Erythroblast (primary cell): Measurements from ENCODE around the gene PLEKHJ1.

ENCODE experiments used
- DNase-seq, 2 experiments: peaks; one replicate each; lab custom pipeline; 2025; lab: John Stamatoyannopoulos, UW
- GATA1 ChIP-seq: IDR thresholded peaks from 2 replicates; pipeline ENCODE4 v1.6.1; 2011; ENCODE audit warnings: low read depth, mild to moderate bottlenecking, control low read depth, low read length, moderate library complexity
- POLR2A ChIP-seq: IDR thresholded peaks from 2 replicates; pipeline ENCODE4 v1.6.1; 2011; ENCODE audit warnings: mild to moderate bottlenecking, low read length

The PLEKHJ1 gene

GRCh38 chr19:2190848-2191455 lies 45.2 kb downstream of the PLEKHJ1 start:
- DNase-seq, result no peak
- TF ChIP-seq GATA1 (no peak), POLR2A (no peak)

GRCh38 chr19:2189880-2190279 lies 46.2 kb downstream of the PLEKHJ1 start:
- DNase-seq, result no peak
- no peak for TF ChIP-seq GATA1
- no peak for TF ChIP-seq POLR2A

GRCh38 chr19:2188708-2189385 lies 47.3 kb downstream of the PLEKHJ1 start:
- TF ChIP-seq GATA1 (no peak), POLR2A (no peak)
- no peak for DNase-seq

GRCh38 chr19:2187159-2187558 lies 49.0 kb downstream of the PLEKHJ1 start:
- no peak for DNase-seq
- TF ChIP-seq POLR2A (no peak), GATA1 (no peak)

- no peak for DNase-seq
- no peak for TF ChIP-seq GATA1
- no peak for TF ChIP-seq POLR2A
These were observed 49.9 kb downstream of the PLEKHJ1 start for GRCh38 chr19:2186071-2186846.

GRCh38 chr19:2185734-2186070 lies 50.4 kb downstream of the PLEKHJ1 start:
- no peak for DNase-seq
- TF ChIP-seq POLR2A, result no peak
- no peak for TF ChIP-seq GATA1

- no peak for DNase-seq
- TF ChIP-seq GATA1 (no peak), POLR2A (no peak)
These were observed 51.6 kb downstream of the PLEKHJ1 start for GRCh38 chr19:2184422-2184975.
